Measurements from ENCODE around the gene KLRC1. TPM values are rescaled to one million over a fixed set of nuclear protein-coding genes. Genes with fewer than 3 reads are reported as not detected.
"Not testable (repeated sequence)": the region's sequence is repeated elsewhere in the genome, so short reads cannot be mapped to it uniquely, and the experiment has no call there.

KLRC1 gene
- total RNA-seq, 1 donor from 2014 or later: not detected

DNA sequence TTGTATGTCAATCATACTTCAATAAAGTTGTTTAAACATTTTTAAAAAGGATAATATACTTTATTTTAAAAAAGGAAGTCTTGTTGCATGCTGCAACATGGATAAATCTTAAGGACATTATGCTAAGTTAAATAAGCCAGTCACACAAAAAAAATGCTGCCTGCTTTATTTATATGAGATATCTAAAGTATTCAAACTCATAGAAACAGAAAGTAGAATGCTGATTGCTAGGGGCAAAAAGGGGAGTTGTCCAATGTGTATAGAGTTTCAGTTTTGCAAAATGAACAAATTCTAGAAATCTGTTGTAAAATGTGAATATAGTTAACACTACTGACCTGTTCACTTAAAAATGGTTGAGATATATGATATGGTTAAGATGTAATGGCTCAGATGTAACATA is 52.3 kb downstream of the KLRC1 start:
- H3K27me3 Mint-ChIP-seq (ENCODE audit: low read depth): no peaks in the 10 kb centered on the region
- H3K4me3 Mint-ChIP-seq (ENCODE audit: unreplicated experiment): no peak overlapping the region
- H3K36me3 Mint-ChIP-seq (ENCODE audit: low read depth): no peaks in the 10 kb centered on the region
- DNase-seq (ENCODE audit: low spot score): no peak
- H3K27ac Mint-ChIP-seq (ENCODE audit: unreplicated experiment): no peak overlapping the region
- peaks cover 20% of the 10 kb centered on the region for H3K4me1 Mint-ChIP-seq (ENCODE audit: low read depth)
- TF ChIP-seq, protein P1, sequence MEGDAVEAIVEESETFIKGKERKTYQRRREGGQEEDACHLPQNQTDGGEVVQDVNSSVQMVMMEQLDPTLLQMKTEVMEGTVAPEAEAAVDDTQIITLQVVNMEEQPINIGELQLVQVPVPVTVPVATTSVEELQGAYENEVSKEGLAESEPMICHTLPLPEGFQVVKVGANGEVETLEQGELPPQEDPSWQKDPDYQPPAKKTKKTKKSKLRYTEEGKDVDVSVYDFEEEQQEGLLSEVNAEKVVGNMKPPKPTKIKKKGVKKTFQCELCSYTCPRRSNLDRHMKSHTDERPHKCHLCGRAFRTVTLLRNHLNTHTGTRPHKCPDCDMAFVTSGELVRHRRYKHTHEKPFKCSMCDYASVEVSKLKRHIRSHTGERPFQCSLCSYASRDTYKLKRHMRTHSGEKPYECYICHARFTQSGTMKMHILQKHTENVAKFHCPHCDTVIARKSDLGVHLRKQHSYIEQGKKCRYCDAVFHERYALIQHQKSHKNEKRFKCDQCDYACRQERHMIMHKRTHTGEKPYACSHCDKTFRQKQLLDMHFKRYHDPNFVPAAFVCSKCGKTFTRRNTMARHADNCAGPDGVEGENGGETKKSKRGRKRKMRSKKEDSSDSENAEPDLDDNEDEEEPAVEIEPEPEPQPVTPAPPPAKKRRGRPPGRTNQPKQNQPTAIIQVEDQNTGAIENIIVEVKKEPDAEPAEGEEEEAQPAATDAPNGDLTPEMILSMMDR (IDR thresholded peaks at IDR 0.05): no peak
- peaks cover 8% of the 10 kb centered on the region for H3K9me3 Mint-ChIP-seq (ENCODE audit: low read depth)

DNA sequence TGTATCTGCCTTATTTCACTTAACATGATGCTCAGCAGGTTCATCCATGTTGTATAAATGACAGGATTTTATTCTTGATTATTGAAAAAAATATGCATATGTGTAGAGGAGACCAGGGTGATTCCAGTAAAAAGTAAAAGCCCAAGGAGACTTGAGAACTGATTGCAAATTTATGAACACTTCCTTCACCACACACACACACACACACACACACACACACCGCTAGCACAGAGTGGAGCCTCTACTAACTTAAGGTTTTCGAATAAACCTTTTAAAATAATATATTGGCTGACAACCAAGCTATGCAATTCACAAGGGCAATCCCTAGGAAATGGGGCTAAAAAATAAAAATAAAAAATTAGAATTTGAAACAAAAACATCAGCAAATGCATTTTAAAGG is 55.0 kb downstream of the KLRC1 start:
- no peak for DNase-seq (ENCODE audit: low spot score)
- Mint-ChIP-seq H3K36me3 (ENCODE audit: low read depth) (no peaks in the 10 kb centered on the region), H3K27ac (ENCODE audit: unreplicated experiment) (no peak overlapping the region)

DNA sequence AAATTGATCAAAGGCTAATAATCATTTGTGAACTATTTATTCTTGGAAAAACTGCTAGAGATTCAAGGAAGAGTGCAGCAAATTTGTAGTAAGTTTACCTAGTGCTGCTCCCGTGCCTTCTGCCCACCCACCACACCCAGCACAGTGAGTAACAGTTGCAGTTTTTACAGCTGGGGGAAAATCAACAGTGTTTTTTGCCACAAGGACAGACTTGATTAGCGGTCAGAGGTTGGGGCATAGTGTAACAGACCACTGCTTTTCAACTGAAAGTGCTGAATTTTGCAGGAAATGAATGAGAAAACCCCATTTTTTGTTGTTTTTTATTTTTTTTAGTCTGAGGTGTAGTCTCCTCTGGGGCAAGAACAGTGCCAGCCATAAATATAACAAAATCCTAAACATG is 55.9 kb downstream of the KLRC1 start:
- H3K9me3 Mint-ChIP-seq (ENCODE audit: low read depth): no peaks in the 10 kb centered on the region
- TF ChIP-seq, protein P1 (IDR thresholded peaks at IDR 0.05): no peak
- peaks cover 53% of the 10 kb centered on the region for H3K4me1 Mint-ChIP-seq (ENCODE audit: low read depth)
- no peak for DNase-seq (ENCODE audit: low spot score)
- H3K27ac Mint-ChIP-seq (ENCODE audit: unreplicated experiment): no peak overlapping the region
- no peaks in the 10 kb centered on the region for H3K27me3 Mint-ChIP-seq (ENCODE audit: low read depth)
- H3K4me3 Mint-ChIP-seq (ENCODE audit: unreplicated experiment): no peak overlapping the region
- no peaks in the 10 kb centered on the region for H3K36me3 Mint-ChIP-seq (ENCODE audit: low read depth)

More for the DNA sequence above, 55.0 kb downstream of the KLRC1 start:
- H3K4me1 Mint-ChIP-seq (ENCODE audit: low read depth): peaks cover 44% of the 10 kb centered on the region
- no peaks in the 10 kb centered on the region for H3K27me3 Mint-ChIP-seq (ENCODE audit: low read depth)
- H3K4me3 Mint-ChIP-seq (ENCODE audit: unreplicated experiment): no peak overlapping the region
- H3K9me3 Mint-ChIP-seq (ENCODE audit: low read depth): no peaks in the 10 kb centered on the region
- TF ChIP-seq, protein P1 (IDR thresholded peaks at IDR 0.05): no peak

DNA sequence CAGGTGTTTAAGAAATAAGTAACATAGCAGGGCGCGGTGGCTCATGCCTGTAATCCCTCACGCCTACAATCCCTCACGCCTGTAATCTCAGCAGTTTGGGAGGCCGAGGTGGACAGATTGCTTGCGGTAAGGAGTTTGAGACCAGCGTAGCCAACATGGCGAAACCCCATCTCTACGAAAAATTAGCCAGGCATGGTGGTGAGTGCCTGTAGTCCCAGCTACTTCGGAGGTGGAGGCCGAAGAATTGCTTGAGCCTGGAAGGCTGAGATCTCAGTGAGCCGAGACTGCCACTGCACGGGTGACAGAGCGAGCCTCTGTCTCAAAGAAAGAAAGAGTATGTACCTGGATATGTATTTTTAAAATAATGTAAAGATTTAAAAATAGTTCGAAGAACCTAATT is 57.0 kb downstream of the KLRC1 start:
- not testable (repeated sequence) for H3K4me3 Mint-ChIP-seq (ENCODE audit: unreplicated experiment); H3K9me3 Mint-ChIP-seq (ENCODE audit: low read depth); H3K36me3 Mint-ChIP-seq (ENCODE audit: low read depth); DNase-seq (ENCODE audit: low spot score); H3K27me3 Mint-ChIP-seq (ENCODE audit: low read depth)
- H3K4me1 Mint-ChIP-seq (ENCODE audit: low read depth): peaks cover 60% of the 10 kb centered on the region
- peak overlapping the region; percentile 17 for H3K27ac Mint-ChIP-seq (ENCODE audit: unreplicated experiment)

Other genes with a start within 250 kb of the KLRC1 start
- gene GABARAPL1, start 240.5 kb downstream of the KLRC1 start, total RNA-seq: 41.6 to 53.0 TPM (median 47.7 TPM) in 3 replicates
- gene KLRD1, start 145.5 kb downstream of the KLRC1 start, total RNA-seq: 0.21 to 0.46 TPM (median 0.22 TPM) in 3 replicates
- gene KLRK1, start 63.3 kb downstream of the KLRC1 start, total RNA-seq: not detected in 3 replicates
- not detected in 3 replicates for gene KLRC4, start 43.6 kb downstream of the KLRC1 start, total RNA-seq
- gene KLRC3, start 32.8 kb downstream of the KLRC1 start, total RNA-seq: not detected in 3 replicates
- not detected in 3 replicates for gene KLRC2, start 17.4 kb downstream of the KLRC1 start, total RNA-seq
- 0.56 to 1.5 TPM (median 1.3 TPM) in 3 replicates for gene EIF2S3B, start 52.5 kb upstream of the KLRC1 start, total RNA-seq
- gene MAGOHB, start 160.2 kb upstream of the KLRC1 start, total RNA-seq: 32.7 to 40.9 TPM (median 35.8 TPM) in 3 replicates
- gene STYK1, start 220.7 kb upstream of the KLRC1 start, total RNA-seq: 0.12 to 0.31 TPM (median 0.15 TPM) in 3 replicates